ENCODE results near the gene SP1. TPM values are rescaled to one million over a fixed set of nuclear protein-coding genes. Genes with fewer than 3 reads are reported as not detected.

SP1 gene
- total and polyA plus RNA-seq, 2 experiments from 2014 or later, result 11.4 to 53.0 TPM

DNA sequence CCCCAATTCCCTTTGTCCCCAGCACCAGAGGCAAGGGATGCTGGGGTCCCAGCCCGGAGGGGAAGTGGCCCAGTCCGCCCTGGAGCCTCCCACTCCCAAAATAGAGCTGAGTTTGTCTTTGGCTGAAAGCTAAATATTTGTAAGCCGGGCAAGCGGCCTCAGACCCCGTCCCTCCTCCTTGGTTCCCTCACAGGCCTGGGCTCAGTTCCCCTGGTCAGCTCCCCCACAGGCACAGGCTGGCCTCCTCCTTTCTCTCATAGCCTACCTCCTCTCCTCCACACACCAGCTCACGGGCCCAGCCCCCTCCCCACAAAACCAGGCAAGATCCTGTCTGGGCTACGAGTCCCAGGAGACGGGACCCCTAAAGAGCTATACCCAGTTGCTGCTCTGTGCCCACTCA, 45.2 kb upstream of the SP1 start:
- H3K4me3 ChIP-seq, result no peak overlapping the region
- DNase-seq (ENCODE audit: low read depth in 1 of 2, low spot score in 1 of 2), result no peak
- no peaks in the 10 kb centered on the region for H3K27me3 ChIP-seq
- H3K36me3 ChIP-seq, result no peaks in the 10 kb centered on the region
- H3K27ac ChIP-seq, result no peak overlapping the region
- H3K9me3 ChIP-seq (ENCODE audit: low read depth), result no peaks in the 10 kb centered on the region
- TF ChIP-seq CTCF (IDR thresholded peaks at IDR 0.05; ENCODE audit: low read depth, low read length), result no peak
- peaks cover 17% of the 10 kb centered on the region for H3K4me1 ChIP-seq (ENCODE audit: low read depth)

DNA sequence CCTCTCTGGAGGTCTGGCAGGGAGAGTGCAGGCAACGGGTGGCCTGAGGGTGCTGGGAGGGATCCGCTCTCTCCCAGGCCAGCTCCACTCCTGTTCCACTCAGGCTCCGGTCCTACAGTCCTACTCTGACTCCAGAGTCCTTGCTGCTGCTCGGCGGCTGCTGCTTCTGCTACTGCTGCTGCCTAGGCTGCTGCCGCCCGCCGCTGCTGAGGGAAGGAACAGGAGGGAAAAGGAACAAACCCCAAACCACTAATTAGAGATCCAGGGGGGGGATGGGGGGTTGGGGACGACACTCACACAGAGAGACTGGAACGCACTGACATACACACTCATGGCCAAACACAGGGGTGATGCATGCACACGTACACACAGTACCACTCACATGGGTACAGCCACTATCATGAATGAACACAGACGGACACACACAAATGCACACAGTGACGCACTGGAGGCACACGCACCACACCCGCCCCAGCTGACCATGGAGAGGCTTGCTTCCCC, 43.7 kb upstream of the SP1 start, which contains the start of gene SP7:
SP7 (minus strand) TSS at position 174 of the 501 bp plus-strand sequence. CDS start 708 bp downstream, outside the sequence.
- Histone ChIP-seq H3K27ac (no peak within 1 kb of the TSS), H3K4me1 (ENCODE audit: low read depth) (peaks cover 17% of the 10 kb centered on the region), H3K9me3 (ENCODE audit: low read depth) (no peaks in the 10 kb centered on the region), H3K4me3 (no peak within 1 kb of the TSS), H3K27me3 (no peaks in the 10 kb centered on the region), H3K36me3 (no peaks in the 10 kb centered on the region)
- TF ChIP-seq CTCF (IDR thresholded peaks at IDR 0.05; ENCODE audit: low read depth, low read length), result no peak
- DNase-seq (ENCODE audit: low read depth in 1 of 2, low spot score in 1 of 2), result no peak

GRCh38 chr12:53338017-53338416, 42.0 kb upstream of the SP1 start:
- Histone ChIP-seq H3K4me1 (ENCODE audit: low read depth) (peaks cover 17% of the 10 kb centered on the region), H3K27ac (no peak overlapping the region), H3K9me3 (ENCODE audit: low read depth) (no peaks in the 10 kb centered on the region), H3K36me3 (no peaks in the 10 kb centered on the region), H3K27me3 (no peaks in the 10 kb centered on the region), H3K4me3 (no peak overlapping the region)
- no peak for TF ChIP-seq CTCF (IDR thresholded peaks at IDR 0.05; ENCODE audit: low read depth, low read length)
- no peak for DNase-seq (ENCODE audit: low read depth in 1 of 2, low spot score in 1 of 2)

GRCh38 chr12:53338916-53339315, 41.1 kb upstream of the SP1 start:
- Histone ChIP-seq H3K36me3 (no peaks in the 10 kb centered on the region), H3K4me1 (ENCODE audit: low read depth) (peaks cover 17% of the 10 kb centered on the region), H3K27ac (no peak overlapping the region), H3K9me3 (ENCODE audit: low read depth) (no peaks in the 10 kb centered on the region), H3K27me3 (no peaks in the 10 kb centered on the region), H3K4me3 (no peak overlapping the region)
- DNase-seq (ENCODE audit: low read depth in 1 of 2, low spot score in 1 of 2), result no peak
- no peak for TF ChIP-seq CTCF (IDR thresholded peaks at IDR 0.05; ENCODE audit: low read depth, low read length)

GRCh38 chr12:53340398-53340797, 39.6 kb upstream of the SP1 start:
- Histone ChIP-seq H3K9me3 (ENCODE audit: low read depth) (no peaks in the 10 kb centered on the region), H3K4me3 (no peak overlapping the region), H3K36me3 (no peaks in the 10 kb centered on the region), H3K27ac (no peak overlapping the region), H3K27me3 (no peaks in the 10 kb centered on the region), H3K4me1 (ENCODE audit: low read depth) (peaks cover 17% of the 10 kb centered on the region)
- no peak for TF ChIP-seq CTCF (IDR thresholded peaks at IDR 0.05; ENCODE audit: low read depth, low read length)
- no peak for DNase-seq (ENCODE audit: low read depth in 1 of 2, low spot score in 1 of 2)

Data from cardiac muscle cell (in vitro differentiated cells and primary cell).